GM18511 (cell line): ENCODE data around the gene MMD.

Experiments used
- ATAC-seq: cut with Tn5 transposase; IDR thresholded peaks from one replicate; pipeline ENCODE4 v1.9.1; 2021; ENCODE audit warnings: mild to moderate bottlenecking, moderate library complexity; ENCODE audit not compliant: unreplicated experiment

The MMD gene

DNA sequence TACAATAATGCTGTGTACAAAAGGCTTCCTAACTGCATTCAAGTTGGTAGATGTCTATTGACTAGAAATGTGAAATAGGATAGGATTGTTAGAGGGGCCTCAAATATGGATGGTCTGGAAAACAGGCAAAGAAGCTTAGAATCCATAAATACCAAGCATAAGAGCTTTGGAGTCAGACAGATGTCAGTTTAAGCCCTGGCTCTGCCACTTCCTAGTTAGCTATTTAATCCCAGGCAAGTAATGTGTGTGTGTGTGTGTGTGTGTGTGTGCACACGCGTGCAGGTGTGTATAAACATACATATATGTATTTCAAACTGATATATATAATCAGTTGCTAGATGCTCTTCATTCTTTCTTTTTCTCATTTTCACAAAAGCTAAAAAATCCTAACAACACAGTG is 66.7 kb downstream of the MMD start:
- ATAC-seq = no peak

DNA sequence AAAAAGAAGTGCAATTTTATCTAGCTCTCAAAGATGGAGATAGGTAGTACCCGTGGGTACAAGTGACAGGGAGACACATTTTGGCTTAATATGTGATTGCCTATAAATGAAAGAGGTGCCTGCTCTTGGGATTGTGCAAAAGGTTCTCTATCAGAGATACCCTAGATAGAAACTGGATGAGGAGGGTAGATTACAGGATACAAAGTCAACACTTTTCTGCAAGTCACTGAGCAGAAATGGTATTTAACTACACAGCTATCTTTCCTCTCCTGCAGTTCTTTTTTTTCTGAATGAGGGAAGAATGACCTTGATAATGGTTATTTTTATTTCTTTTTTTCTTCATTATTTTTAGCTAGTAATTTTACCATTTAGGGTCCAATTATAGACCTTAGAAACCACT is 67.6 kb downstream of the MMD start:
- ATAC-seq = no peak

DNA sequence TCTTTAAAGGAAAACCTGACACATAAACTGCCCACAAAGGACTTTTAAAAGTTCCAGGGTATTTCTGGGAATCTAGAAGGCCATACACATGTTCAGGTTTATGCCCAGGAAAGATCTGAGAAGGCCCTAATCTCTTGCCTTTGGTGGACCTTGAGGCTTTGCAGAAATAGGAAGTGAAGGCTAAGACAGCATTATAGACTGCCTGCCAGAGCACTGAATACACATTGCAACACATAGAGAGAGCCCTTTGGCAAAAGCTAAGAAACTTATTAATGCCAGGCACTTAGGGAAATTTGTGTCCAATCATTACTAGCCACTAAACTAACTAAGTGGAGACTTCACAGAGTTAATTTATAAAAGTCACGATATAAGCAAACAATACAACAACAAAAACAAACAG is 70.4 kb downstream of the MMD start:
- no peak for ATAC-seq

DNA sequence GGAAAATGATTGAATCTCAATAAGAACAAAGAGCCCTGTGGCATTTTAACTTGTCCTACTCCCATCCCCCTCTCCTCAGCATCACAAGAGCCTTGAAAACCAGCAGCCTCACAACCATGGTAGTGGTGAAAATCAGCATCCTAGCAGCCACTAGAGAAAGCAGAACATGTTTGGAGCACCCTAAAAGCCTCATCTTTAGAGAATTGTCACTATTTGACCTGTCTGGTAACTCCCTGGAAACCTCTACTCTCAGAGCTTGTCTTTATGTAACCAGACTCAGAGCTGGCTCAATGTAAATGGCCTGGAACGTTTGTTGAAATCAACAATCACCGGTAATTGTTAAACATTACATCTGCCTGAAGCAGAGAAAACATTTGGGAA is 70.8 kb downstream of the MMD start:
- ATAC-seq = no peak

GRCh38 chr17:55348749-55349354 is 72.8 kb downstream of the MMD start:
- peak; percentile 71 for ATAC-seq

- ATAC-seq = no peak
Observed at GRCh38 chr17:55347341-55347740, 74.3 kb downstream of the MMD start.

DNA sequence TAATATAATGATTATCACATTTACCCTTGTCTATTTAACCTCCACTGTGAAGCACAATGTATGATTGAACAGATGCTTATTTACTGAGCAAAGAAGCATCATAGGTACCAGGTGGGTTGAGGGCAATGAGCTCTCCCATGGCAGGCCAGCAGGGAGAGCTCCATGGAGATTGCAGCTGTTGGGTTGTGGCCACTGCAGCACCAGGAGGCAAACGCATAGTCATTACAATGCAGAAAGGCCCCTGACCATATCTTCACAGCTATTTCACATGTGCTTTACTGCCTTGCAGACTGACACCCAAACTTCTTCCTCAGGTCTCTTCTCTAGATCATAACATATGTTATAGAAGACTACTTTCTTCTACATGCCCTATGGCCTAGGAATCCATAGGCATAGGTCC is 75.0 kb downstream of the MMD start:
- no peak for ATAC-seq

- no peak for ATAC-seq
Observed at GRCh38 chr17:55345132-55345531, 76.5 kb downstream of the MMD start.

GRCh38 chr17:55344514-55344997 is 77.1 kb downstream of the MMD start:
- no peak for ATAC-seq

GRCh38 chr17:55343900-55344513 is 77.6 kb downstream of the MMD start:
- no peak for ATAC-seq

GRCh38 chr17:55342800-55343585 is 78.6 kb downstream of the MMD start:
- no peak for ATAC-seq
